8988T (cell line): ENCODE results near the gene ZBTB38.

Source experiments
- DNase-seq: peaks from one replicate; pipeline ENCODE4 v3.0.0; 2011

Gene ZBTB38

GRCh38 chr3:141407825-141408224 is 39.5 kb downstream of the ZBTB38 start:
- no peak for DNase-seq

GRCh38 chr3:141408596-141408995 is 40.3 kb downstream of the ZBTB38 start:
- no peak for DNase-seq

- no peak for DNase-seq
Measured at GRCh38 chr3:141409940-141410241, 41.6 kb downstream of the ZBTB38 start.

- DNase-seq = no peak
Measured at GRCh38 chr3:141410408-141410807, 42.1 kb downstream of the ZBTB38 start.

- DNase-seq = no peak
Measured at GRCh38 chr3:141410846-141411245, 42.5 kb downstream of the ZBTB38 start.

GRCh38 chr3:141411251-141411771 is 43.0 kb downstream of the ZBTB38 start:
- DNase-seq = no peak

- no peak for DNase-seq
Measured at GRCh38 chr3:141412087-141412935, 44.0 kb downstream of the ZBTB38 start.

- no peak for DNase-seq
Measured at GRCh38 chr3:141412936-141413354, 44.6 kb downstream of the ZBTB38 start.

- DNase-seq = no peak
Measured at GRCh38 chr3:141413391-141413790, 45.1 kb downstream of the ZBTB38 start.

- DNase-seq = no peak
Measured at GRCh38 chr3:141413801-141414689, 45.7 kb downstream of the ZBTB38 start.

- DNase-seq = no peak
Measured at GRCh38 chr3:141414800-141415462, 46.6 kb downstream of the ZBTB38 start.

- DNase-seq = no peak
Measured at GRCh38 chr3:141415953-141416352, 47.6 kb downstream of the ZBTB38 start.
